Activated T-helper 2 cell treated with anti-CD3 and anti-CD28 coated beads, Interferon-gamma antibody, Interleukin-2, Interleukin-4, amounts not matched to agents 10 μg/mL and 5 μg/mL and 100 μg/mL, durations not matched to agents 14 hours and 24 hours and 36 hours (primary cell): ENCODE results near the gene JMJD1C. TPM values are rescaled to one million over a fixed set of nuclear protein-coding genes. Genes with fewer than 3 reads are reported as not detected.
"Not testable (repeated sequence)": the region's sequence is repeated elsewhere in the genome, so short reads cannot be mapped to it uniquely, and the experiment has no call there.

Experiments used
- DNase-seq: peaks from one replicate; pipeline ENCODE4 v3.0.0; 2021; ENCODE audit warnings: low spot score
- H3K27ac Mint-ChIP-seq: one replicate; pipeline ENCODE4 v1.8.0; 2021; ENCODE audit warnings: mixed read lengths
- H3K27me3 Mint-ChIP-seq: one replicate; pipeline ENCODE4 v1.8.0; 2021; ENCODE audit warnings: low read depth, mixed read lengths
- H3K36me3 Mint-ChIP-seq: one replicate; pipeline ENCODE4 v1.8.0; 2021; ENCODE audit warnings: low read depth, mixed read lengths
- H3K4me1 Mint-ChIP-seq: one replicate; pipeline ENCODE4 v1.8.0; 2021; ENCODE audit warnings: low read depth, mixed read lengths
- H3K4me3 Mint-ChIP-seq: one replicate; pipeline ENCODE4 v1.8.0; 2021; ENCODE audit warnings: low read depth, mild to moderate bottlenecking, moderate library complexity, mixed read lengths
- H3K9me3 Mint-ChIP-seq: one replicate; pipeline ENCODE4 v1.8.0; 2021; ENCODE audit warnings: mixed read lengths
- intact Hi-C: fragments of 100-400 bp; cut with micrococcal nuclease; formaldehyde crosslinking; loops from one replicate; pipeline ENCODE4 v1.15.1; 2023
- total RNA-seq: library from RNA; stranded (reverse); gene quantifications from 2 replicates; pipeline ENCODE4 v1.2.3, GENCODE V29; 2022

JMJD1C gene
- total RNA-seq, 1 donor from 2014 or later: 35.2 TPM

- no peak overlapping the region for H3K4me3 Mint-ChIP-seq
- H3K27me3 Mint-ChIP-seq: no peaks in the 10 kb centered on the region
- intact Hi-C loops: no loop called here
- no peaks in the 10 kb centered on the region for H3K9me3 Mint-ChIP-seq
- no peak overlapping the region for H3K27ac Mint-ChIP-seq
- peaks cover 10% of the 10 kb centered on the region for H3K4me1 Mint-ChIP-seq
- no peaks in the 10 kb centered on the region for H3K36me3 Mint-ChIP-seq
- DNase-seq: no peak
Measured at GRCh38 chr10:63348245-63348850, 117.4 kb downstream of the JMJD1C start.

DNA sequence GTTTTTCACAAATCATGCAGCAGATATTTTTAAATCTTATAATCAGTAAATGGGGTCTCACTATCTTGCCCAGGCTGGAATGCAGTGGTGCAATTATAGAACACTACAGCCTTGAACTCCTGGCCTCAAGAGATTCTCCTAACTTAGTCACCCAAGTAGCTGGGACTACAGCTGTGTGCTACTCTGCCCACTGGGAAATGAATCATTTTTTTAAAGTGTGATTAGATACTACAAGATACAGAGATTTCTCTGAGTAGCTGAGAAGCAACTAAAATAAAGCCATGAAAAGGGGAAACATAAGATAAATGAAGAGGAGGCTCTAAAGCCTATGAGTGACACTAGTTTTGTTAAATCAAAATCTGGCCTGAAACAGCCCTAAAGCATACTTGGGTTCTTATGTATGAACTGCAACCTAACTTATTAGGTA, 119.7 kb downstream of the JMJD1C start:
- intact Hi-C loops: no loop called here
- Mint-ChIP-seq H3K4me1 (peaks cover 7% of the 10 kb centered on the region), H3K9me3 (no peaks in the 10 kb centered on the region), H3K36me3 (no peaks in the 10 kb centered on the region), H3K27ac (no peak overlapping the region), H3K4me3 (no peak overlapping the region), H3K27me3 (no peaks in the 10 kb centered on the region)
- no peak for DNase-seq

DNA sequence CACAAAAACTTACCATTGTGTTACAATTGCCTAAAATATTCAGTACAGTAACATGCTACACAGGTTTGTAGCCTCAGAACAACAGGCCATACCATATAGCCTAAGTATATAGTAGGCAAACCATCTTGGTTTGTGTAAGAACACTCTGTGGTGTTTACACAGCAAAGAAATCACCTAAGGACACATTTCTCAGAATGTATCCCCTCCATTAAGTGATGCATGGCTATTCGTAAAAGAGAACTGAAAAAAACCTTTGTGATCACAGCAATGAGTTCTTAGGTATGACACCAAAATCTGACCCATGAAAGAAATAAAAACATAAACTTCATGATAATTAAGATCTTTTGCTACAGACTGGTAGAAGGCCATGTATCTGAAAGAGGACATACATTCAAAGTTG, 121.5 kb downstream of the JMJD1C start:
- no peak overlapping the region for H3K4me3 Mint-ChIP-seq
- intact Hi-C loops: no loop called here
- H3K36me3 Mint-ChIP-seq: no peaks in the 10 kb centered on the region
- H3K4me1 Mint-ChIP-seq: peaks cover 9% of the 10 kb centered on the region
- no peaks in the 10 kb centered on the region for H3K27me3 Mint-ChIP-seq
- no peaks in the 10 kb centered on the region for H3K9me3 Mint-ChIP-seq
- no peak overlapping the region for H3K27ac Mint-ChIP-seq
- no peak for DNase-seq

DNA sequence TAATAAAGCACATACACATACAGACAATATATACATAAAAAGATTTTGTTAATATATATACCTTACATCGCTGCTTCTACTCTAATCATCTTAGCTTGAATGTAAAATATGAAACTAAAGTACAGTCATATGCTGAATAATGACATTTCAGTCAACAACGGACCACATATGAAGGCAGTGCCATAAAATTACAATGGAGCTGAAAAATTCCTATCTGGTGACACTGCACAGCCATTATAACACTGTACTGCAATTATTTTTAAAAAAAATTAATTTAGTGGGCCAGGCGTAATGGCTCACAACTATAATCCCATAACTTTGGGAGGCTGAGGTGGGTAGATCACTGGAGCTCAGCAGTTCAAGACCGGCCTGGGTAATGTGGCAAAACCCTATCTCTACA, 122.3 kb downstream of the JMJD1C start:
- H3K27me3 Mint-ChIP-seq: no peaks in the 10 kb centered on the region
- no peak overlapping the region for H3K4me3 Mint-ChIP-seq
- DNase-seq: no peak
- H3K9me3 Mint-ChIP-seq: no peaks in the 10 kb centered on the region
- H3K36me3 Mint-ChIP-seq: no peaks in the 10 kb centered on the region
- intact Hi-C loops: no loop called here
- H3K4me1 Mint-ChIP-seq: peaks cover 13% of the 10 kb centered on the region
- no peak overlapping the region for H3K27ac Mint-ChIP-seq

- intact Hi-C loops, H3K4me1 Mint-ChIP-seq, DNase-seq, H3K27ac Mint-ChIP-seq, H3K4me3 Mint-ChIP-seq, H3K9me3 Mint-ChIP-seq, H3K36me3 Mint-ChIP-seq, H3K27me3 Mint-ChIP-seq: not testable (repeated sequence)
Measured at GRCh38 chr10:63339640-63340039, 126.1 kb downstream of the JMJD1C start.

DNA sequence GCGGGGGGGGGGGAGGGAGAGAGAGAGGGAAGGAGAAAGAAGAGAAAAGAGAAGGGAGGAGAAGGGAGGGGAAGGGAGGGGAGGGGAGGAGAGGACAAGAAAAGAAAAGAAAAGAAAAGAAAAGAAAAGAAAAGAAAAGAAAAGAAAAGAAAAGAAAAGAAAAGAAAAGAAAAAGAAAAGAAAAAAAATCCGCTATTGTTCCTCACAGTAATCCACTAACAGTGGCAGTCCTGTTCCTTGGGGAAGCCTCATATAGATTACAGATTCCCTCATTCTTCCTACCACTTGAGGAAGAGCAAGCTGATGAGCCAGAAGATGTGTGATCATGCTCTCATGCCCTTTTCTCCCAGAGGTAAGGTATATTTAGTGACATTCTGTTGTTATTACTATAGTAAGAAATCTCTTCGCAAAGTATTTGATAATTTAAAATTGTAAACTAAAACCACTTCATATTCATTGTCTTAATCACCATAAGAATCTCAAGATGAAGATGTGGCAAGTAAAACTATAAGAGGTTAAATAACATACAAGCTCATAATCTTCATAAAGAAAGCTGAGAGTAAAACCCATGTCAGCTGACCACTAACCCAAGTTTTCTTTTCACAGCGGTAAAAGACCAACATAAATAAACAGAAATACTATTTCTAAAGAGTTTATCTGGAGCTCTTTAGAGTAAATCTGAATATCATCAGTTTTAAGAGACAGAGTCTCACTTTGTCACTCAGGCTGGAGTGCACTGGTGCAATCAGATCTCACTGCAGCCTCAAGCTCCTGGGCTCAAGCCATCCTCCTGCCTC, 128.1 kb downstream of the JMJD1C start:
- H3K4me1 Mint-ChIP-seq: peaks cover 9% of the 10 kb centered on the region
- H3K36me3 Mint-ChIP-seq: no peaks in the 10 kb centered on the region
- H3K9me3 Mint-ChIP-seq: no peaks in the 10 kb centered on the region
- H3K27ac Mint-ChIP-seq: no peak overlapping the region
- DNase-seq: no peak
- intact Hi-C loops: no loop called here
- H3K27me3 Mint-ChIP-seq: no peaks in the 10 kb centered on the region
- no peak overlapping the region for H3K4me3 Mint-ChIP-seq

GRCh38 chr10:63331586-63331985, 134.2 kb downstream of the JMJD1C start:
- Mint-ChIP-seq H3K27me3 (no peaks in the 10 kb centered on the region), H3K4me1 (no peaks in the 10 kb centered on the region), H3K27ac (no peak overlapping the region), H3K4me3 (no peak overlapping the region), H3K36me3 (no peaks in the 10 kb centered on the region), H3K9me3 (no peaks in the 10 kb centered on the region)
- DNase-seq: no peak
- intact Hi-C loops: no loop called here

DNA sequence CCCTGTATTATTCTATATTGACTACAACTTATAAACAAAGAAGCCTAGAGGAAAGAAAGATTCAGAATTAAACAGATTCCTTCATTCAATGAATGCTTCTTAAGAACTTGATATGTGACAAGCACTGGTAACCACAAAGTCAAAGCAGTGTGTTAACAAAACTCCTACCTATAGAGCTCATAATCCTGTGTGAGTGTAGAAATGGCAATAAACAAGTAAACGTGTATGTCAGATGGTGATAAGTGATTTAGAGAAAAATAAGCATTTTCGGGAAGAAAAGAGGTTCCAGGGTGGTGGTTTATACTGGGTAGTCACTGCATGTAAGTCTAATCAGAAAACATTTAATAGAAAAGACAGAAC, 141.3 kb downstream of the JMJD1C start:
- no peak for DNase-seq
- Mint-ChIP-seq H3K9me3 (no peaks in the 10 kb centered on the region), H3K4me3 (no peak overlapping the region), H3K27ac (no peak overlapping the region), H3K27me3 (no peaks in the 10 kb centered on the region), H3K36me3 (no peaks in the 10 kb centered on the region), H3K4me1 (peaks cover 4% of the 10 kb centered on the region)
- intact Hi-C loops: no loop called here

- no peak overlapping the region for H3K4me3 Mint-ChIP-seq
- intact Hi-C loops: no loop called here
- H3K27ac Mint-ChIP-seq: no peak overlapping the region
- no peaks in the 10 kb centered on the region for H3K9me3 Mint-ChIP-seq
- no peak for DNase-seq
- H3K27me3 Mint-ChIP-seq: no peaks in the 10 kb centered on the region
- no peaks in the 10 kb centered on the region for H3K36me3 Mint-ChIP-seq
- H3K4me1 Mint-ChIP-seq: peaks cover 4% of the 10 kb centered on the region
Measured at GRCh38 chr10:63323701-63324494, 141.9 kb downstream of the JMJD1C start.

DNA sequence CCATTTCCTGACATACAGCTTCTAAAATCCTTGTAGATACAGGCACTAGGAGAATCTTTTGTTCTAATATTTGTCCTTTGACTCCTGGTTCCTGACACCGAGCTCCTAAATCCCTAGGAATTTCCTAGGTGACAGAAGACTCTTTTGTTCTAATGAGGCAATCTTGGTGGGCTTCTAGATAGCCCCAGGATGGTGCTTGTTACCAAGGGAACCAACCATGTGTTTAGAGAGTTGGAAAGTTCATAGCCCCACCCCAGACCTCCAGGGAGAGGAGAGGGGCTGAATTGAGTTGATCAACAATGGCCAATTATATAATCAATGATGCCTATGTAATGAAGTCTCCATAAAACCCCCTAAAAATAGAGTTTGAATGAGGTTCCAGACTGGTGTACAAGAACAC, 145.1 kb downstream of the JMJD1C start:
- Mint-ChIP-seq H3K36me3 (no peaks in the 10 kb centered on the region), H3K27ac (no peak overlapping the region), H3K27me3 (no peaks in the 10 kb centered on the region), H3K4me3 (no peak overlapping the region), H3K9me3 (no peaks in the 10 kb centered on the region), H3K4me1 (peaks cover 4% of the 10 kb centered on the region)
- intact Hi-C loops: no loop called here
- DNase-seq: no peak

DNA sequence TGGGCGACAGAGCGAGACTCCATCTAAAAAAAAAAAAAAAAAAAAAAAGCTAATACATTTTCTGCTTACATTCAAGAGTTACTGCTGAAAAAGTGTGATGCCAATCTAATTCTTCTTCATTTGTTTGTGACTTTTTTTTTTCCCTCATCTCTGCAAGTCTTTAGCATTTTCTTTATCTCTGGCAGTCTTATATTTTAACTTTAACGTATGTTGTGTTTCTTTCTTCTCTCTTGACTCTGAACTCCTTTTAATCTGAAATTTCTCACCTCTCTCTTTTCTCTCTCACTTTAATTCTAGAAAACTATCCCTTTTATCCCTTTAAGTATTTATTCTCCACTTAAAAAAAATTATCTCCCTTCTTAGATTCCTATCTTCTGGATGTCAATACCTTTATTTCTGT, 146.5 kb downstream of the JMJD1C start:
- peak overlapping the region; percentile 21 for H3K27ac Mint-ChIP-seq
- intact Hi-C loops: no loop called here
- H3K9me3 Mint-ChIP-seq: no peaks in the 10 kb centered on the region
- no peak overlapping the region for H3K4me3 Mint-ChIP-seq
- H3K27me3 Mint-ChIP-seq: no peaks in the 10 kb centered on the region
- H3K4me1 Mint-ChIP-seq: peaks cover 2% of the 10 kb centered on the region
- no peaks in the 10 kb centered on the region for H3K36me3 Mint-ChIP-seq
- DNase-seq: no peak

DNA sequence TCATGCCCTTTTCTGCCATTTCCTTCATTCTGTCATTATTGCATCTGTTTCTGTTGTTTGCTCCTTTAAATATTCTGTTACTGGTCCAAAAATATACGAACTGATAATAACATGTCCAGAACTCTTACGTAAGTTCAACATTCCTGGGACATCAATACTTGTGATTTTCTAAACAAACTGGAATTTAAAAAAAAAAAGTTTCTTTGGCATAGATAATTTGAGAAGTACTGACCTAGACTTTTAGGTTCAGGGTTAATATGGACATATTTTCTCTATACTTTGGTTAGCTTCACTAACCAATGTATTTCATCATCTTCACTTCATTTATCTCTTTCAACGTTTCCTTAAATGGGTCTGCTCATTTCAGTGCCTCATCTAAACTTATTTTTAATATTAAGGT, 147.3 kb downstream of the JMJD1C start:
- Mint-ChIP-seq H3K27ac (no peak overlapping the region), H3K27me3 (no peaks in the 10 kb centered on the region), H3K36me3 (no peaks in the 10 kb centered on the region), H3K9me3 (no peaks in the 10 kb centered on the region), H3K4me1 (no peaks in the 10 kb centered on the region), H3K4me3 (no peak overlapping the region)
- no peak for DNase-seq
- intact Hi-C loops: no loop called here

GRCh38 chr10:63314020-63314419, 151.8 kb downstream of the JMJD1C start:
- Mint-ChIP-seq H3K9me3 (no peaks in the 10 kb centered on the region), H3K27ac (no peak overlapping the region), H3K4me3 (no peak overlapping the region), H3K27me3 (no peaks in the 10 kb centered on the region), H3K36me3 (no peaks in the 10 kb centered on the region), H3K4me1 (no peaks in the 10 kb centered on the region)
- intact Hi-C loops: no loop called here
- no peak for DNase-seq
